ENCODE data around the gene PTDSS2.

- TF ChIP-seq, protein P1, sequence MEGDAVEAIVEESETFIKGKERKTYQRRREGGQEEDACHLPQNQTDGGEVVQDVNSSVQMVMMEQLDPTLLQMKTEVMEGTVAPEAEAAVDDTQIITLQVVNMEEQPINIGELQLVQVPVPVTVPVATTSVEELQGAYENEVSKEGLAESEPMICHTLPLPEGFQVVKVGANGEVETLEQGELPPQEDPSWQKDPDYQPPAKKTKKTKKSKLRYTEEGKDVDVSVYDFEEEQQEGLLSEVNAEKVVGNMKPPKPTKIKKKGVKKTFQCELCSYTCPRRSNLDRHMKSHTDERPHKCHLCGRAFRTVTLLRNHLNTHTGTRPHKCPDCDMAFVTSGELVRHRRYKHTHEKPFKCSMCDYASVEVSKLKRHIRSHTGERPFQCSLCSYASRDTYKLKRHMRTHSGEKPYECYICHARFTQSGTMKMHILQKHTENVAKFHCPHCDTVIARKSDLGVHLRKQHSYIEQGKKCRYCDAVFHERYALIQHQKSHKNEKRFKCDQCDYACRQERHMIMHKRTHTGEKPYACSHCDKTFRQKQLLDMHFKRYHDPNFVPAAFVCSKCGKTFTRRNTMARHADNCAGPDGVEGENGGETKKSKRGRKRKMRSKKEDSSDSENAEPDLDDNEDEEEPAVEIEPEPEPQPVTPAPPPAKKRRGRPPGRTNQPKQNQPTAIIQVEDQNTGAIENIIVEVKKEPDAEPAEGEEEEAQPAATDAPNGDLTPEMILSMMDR (IDR thresholded peaks at IDR 0.05): no peak
- no peak for TF ChIP-seq EZH2 (IDR thresholded peaks at IDR 0.05; ENCODE audit: borderline replicate concordance, insufficient read depth, low read depth, low read length, poor library complexity, severe bottlenecking)
Measured at GRCh38 chr11:451738-452137, 1.7 kb downstream of the PTDSS2 start.

All from B cell (primary cell).